Measurements from ENCODE around the gene BPHL.
"Not testable (repeated sequence)": the region's sequence is repeated elsewhere in the genome, so short reads cannot be mapped to it uniquely, and the experiment has no call there.

The BPHL gene

DNA sequence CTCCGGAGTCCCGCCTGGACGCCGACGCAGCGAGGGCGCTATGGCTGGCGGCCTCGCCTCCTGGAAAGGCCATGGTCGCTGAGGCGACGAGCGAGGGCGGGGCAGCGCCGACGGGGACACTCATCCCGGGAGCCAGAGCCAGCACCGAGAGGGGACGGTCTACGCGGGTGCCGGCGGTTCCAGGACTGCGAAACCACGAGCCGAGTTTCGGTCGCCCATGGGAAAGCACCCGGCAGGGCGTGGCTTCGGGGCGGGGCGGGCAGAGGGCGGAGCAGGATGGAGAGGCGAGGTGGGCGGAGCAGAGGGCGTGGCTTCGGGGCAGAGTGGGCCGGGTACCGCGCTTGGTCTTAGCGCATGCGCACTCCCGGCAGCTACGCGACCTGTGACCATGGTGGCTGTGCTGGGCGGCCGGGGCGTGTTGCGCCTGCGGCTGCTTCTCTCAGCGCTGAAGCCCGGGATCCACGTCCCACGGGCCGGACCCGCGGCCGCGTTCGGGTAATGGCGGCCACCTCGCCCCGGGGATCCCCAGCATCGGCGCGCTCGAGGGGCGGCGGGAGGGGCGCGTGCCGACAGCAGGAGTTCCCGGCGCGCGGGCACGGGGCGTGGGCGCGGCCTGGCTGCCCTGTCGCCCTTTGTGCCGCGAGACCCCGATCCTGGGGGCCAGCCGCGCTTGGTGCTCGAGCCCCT, at the start of gene BPHL:
BPHL (plus strand) TSS at position 359 of the 687 bp plus-strand sequence; CDS start at position 389, 30 bp downstream.
- peak; percentile 91 for DNase-seq (ENCODE audit: low spot score)

DNA sequence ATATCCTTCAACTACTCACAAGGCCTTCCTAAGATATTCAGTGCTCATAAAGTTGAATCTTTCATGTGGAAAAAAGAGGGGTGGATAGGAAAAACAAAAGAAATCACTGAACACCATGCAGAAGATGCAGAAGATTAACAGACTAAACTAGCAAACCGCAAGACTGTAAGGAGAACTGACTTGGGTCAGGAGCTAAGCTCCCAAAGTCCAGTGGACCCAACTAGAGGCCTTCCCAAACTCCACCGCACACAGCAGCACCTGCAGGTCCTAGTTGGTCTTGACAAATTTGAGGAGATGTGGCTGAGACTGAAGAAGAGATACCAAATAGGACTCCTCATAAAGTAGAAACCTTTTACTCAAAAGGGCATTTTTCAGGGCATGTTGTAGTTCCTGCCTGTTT, 46.9 kb upstream of the BPHL start:
- no peak for DNase-seq (ENCODE audit: low spot score)

DNA sequence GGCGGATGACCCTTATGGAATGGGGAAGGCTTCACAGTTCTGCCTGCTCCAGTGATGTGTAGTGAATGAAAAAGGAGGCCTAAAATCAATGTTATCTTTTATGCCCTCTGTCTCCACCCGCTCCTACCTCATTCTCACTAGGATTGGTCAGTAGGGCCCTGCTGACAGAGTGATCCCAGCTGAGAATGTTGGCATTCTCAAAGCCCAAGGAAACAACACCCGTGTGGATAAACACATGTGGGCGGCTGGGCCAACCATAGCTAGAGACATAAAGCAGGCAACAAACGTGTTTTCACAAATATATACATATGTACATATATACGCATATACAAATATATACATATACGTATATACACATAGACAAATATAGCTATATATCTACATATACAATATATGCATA, 45.7 kb upstream of the BPHL start:
- no peak for DNase-seq (ENCODE audit: low spot score)

DNA sequence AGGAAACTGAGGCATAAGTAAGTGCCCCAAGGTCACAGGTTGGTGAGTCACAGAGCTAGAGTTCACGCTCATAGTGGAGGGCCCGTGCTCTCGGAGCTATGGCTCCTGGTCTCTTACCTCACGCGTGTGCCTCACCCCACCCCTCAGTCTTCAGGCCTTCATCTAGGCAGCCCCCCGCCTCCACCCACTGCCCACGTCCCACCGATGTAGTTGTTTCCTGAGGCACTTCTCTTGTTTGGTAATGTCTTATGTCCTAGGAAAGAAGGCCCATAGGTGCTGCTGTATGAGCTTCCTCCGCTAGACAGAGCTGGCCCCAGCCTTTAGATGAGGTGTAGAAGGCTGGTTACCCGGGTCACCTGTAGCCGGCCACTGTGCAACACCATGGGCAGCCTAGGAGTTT, 45.1 kb upstream of the BPHL start:
- DNase-seq (ENCODE audit: low spot score): no peak

DNA sequence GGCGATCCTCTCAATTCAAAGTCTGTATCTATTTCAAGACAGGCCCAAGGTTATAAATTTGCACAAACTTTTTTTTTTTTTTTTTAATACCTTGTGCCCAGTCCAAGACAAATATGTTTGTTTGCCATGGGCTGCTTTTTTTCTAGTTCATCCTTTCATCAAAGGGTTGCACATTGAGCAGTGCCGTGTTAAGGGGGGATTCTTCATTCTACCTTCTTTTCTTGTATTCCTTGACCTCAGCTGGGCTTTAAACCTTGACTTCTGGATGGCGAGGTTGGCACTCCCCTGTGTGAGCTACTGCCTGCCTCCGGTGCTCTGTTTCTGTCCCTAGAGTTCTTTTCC, 42.8 kb upstream of the BPHL start:
- DNase-seq (ENCODE audit: low spot score): no peak

DNA sequence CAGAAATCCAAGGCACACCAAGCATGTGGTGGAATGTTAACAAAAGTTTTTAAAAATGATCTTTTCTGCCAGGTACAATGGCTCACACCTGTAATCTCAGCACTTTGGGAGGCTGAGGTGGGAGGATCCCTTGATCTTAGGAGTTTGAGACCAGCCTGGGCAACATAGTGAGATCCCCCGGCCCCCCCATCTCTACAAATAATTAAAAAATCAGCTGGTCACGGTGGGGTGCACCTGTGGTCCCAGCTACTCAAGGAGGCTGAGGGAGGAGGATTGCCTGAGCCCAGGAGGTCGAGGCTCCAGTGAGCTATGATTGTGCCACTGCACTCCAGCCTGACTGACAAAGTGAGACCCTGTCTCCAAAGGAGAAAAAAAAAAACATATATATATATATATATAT, 42.2 kb upstream of the BPHL start:
- no peak for DNase-seq (ENCODE audit: low spot score)

DNA sequence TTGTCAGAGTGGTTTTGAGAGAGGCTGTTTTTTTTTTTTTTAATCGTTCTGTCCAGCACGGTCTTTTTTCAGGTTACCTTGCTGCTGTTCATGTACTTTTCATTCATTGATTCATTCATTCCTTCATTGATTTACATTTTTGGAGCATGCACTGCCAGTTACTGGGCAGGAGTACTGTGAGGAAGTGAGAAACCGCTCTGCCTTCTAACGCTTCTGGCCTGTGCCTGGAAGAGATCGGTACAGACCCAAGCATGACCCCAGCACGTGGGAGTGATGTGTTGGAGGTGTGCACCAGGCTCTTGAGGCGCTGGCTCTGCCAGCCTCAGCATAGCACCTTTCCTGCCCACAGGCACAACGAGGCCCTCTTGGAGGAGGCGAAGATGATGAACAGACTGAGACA, 41.1 kb upstream of the BPHL start:
- no peak for DNase-seq (ENCODE audit: low spot score)

DNA sequence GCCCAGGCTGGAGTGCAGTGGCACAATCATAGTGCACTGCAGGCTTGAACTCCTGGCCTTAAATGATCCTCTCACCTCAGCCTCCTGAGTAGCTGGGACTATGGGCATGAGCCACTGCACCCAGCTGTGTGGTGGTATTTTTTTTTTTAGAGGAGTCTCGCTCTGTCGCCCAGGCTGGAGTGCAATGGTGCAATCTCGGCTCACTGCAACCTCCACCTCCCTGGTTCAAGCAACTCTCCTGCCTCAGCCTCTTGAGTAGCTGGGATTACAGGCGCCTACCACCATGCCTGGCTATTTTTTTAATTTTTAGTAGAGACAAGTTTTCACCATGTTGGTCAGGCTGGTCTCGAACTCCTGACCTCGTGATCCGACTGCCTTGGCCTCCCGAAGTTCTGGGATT, 39.6 kb upstream of the BPHL start:
- not testable (repeated sequence) for DNase-seq (ENCODE audit: low spot score)

DNA sequence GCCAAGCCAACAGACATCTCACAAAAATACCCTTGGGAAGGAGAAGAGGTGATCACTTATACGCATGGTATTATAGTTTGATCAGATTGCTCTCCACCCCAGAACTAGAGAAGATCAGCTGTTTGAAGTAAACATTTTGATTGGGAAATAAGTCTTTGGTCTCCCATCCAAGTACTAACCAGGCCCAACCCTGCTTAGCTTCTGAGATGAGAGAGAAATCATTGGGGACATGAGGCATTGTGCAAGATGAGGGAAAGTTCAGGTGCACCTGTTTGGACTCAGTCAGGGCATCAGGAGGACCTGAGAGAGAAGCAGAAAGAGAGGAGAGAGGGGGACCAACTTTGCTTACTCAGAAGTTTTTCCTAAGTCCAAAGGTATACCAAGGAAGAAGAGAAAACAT, 38.8 kb upstream of the BPHL start:
- peak; percentile 18 for DNase-seq (ENCODE audit: low spot score)

DNA sequence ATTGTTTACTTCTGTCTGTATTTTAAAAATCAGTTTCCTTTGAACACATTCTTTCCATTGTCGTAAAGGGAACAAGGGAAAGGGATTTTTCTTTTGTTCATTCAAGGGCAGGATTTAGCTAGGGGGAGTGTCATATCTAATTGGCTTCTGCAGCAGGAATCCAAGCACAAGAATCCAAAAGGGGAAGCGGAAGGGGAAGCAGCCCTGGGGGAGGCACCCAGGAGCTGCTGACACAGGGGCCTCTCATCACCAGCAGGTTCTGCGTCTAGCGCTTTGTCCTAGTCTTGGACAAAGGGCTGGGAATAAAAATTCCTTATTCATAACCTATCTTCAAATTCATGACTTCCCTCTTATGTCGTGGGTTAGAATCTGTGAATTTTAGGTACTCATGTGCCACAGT, 36.6 kb upstream of the BPHL start:
- no peak for DNase-seq (ENCODE audit: low spot score)

DNA sequence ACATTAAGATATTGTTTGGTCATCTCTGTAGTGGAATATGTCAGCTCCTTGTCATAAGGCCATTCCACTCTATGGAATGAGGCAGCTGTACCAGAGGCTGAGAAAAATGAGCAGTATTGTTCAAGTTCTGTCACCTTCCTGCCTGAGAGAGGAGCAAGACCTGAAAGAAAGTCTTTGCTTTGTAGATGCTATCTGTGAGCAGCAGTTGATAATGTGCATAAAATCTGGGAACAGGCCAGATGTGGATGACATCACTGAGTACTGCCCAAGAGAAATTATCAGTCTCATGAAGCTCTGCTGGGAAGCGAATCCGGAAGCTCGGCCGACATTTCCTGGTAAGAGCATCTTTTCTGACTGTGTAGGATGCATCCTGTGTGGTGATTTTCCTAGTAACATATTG, 33.4 kb upstream of the BPHL start:
- DNase-seq (ENCODE audit: low spot score): no peak

DNA sequence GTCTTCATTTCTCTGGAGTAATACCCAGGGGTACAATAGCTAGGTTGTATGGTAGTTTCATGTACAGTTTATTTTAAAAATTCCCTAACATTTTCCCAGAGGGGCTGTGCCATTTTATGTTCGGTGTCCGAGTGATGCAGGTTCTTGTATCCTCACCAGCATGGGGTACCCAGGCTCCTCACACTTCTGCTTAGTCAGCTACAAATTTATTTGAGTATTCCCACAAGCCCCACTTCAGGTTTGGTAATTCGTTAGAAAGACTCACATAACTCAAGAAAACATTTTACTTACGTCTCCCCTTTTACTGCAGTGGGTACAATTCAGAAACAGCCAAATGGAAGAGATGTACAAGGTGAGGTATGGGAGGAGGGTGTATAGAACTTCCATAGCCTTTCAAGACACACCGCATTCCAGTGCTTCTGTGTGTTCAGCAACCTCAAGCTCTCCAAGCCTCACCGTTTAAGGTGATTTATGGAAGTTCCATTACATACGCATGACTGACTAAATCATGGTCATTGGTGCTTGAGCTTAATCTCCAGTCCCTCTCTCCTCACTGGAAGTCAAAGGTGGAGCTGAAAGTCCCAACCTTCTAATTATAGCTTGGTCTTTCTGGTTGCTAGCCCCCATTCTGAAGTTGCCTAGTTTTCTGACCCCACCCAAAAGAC, 32.1 kb upstream of the BPHL start:
- DNase-seq (ENCODE audit: low spot score): no peak

DNA sequence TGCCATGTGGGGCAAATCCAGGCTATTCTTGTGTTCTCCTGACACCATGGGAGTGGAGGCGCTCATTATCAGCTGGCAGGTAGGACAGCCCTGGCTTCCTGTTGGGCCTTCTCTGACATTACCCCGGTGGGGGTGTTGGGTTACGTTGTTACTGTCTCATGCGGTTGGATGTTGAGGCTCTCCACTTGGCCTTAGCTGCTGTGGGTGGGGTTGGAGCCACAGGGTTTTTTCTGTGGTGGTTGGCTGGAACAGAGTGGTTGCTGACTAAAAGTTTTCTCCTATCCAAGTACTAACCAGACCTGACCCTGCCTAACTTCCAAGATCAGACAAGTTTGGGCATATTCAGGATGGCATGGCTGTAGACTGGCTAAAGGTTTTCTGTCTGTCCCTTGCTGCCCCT, 30.1 kb upstream of the BPHL start:
- DNase-seq (ENCODE audit: low spot score): no peak

DNA sequence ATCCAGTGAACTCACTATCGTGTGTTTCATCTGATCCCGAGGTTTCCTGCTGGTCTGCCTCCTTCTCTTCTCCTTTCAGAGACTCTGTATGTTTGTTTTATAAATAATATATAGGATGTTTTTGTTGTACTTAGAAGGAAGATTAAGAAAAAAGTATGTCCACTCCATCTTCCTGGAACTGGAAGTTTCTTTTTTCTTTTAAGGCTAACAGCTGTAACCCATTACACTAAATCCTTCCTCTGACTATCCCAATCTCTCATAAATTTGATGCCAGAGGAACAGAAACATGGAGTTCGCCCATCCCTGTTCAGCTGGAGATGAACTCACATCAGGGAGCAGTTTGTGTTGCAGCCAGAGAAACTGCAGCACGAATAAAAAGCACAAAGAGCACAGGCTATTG, 29.5 kb upstream of the BPHL start:
- DNase-seq (ENCODE audit: low spot score): no peak

DNA sequence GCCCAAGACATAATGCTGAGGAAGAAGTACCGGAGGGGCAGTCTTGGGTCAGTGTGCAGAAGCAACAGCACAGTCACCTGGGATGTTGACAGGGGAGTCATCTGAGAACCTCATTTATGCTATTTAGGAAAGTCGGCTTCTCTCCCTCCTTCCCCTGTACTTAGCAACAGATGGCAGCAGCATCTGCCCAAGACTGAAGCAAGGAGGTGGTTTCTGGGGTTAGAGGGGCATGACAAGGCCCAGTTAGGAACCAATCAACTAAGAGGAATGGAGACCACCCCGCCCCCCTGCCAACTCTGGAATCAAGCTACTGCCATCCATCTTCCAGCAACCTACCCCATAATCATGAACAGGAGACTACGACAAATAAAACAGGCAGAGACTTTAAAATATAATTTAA, 28.5 kb upstream of the BPHL start:
- no peak for DNase-seq (ENCODE audit: low spot score)

DNA sequence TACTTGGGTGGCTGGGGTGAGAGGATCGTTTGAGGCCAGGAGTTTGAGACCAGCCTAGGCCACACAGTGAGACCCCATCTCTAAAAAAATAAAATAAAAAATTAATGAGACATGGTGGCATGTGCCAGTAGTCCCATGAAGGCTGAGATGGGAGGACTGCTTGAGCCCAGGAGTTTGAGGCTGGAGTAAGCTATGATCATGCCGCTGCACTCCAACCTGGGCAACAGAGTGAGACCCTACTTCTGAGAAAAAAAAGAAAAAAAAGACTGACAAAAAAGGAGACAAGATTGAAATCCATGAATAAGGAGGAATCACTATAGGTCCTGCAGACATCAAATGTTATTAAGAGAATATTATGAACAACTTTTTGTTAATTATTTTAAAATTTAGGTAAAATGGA, 23.7 kb upstream of the BPHL start:
- no peak for DNase-seq (ENCODE audit: low spot score)

DNA sequence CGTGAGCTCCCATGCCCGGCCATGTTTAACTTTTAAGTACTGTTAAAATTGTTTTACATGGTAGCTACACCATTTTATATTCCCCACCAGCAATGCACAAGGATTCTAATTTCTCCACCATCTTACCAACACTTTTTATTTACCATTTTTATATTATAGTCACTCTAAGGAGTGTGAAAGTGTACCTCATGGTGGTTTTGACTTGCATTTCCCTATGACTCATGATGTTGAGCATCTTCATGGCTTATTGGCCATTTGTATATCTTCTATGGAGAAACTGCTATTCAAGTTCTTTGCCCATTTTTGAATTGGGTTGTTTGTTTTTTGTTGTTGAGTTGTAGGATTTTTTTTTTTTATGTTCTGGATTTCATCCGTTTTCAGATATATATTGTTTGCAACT, 15.6 kb upstream of the BPHL start:
- DNase-seq (ENCODE audit: low spot score): no peak

DNA sequence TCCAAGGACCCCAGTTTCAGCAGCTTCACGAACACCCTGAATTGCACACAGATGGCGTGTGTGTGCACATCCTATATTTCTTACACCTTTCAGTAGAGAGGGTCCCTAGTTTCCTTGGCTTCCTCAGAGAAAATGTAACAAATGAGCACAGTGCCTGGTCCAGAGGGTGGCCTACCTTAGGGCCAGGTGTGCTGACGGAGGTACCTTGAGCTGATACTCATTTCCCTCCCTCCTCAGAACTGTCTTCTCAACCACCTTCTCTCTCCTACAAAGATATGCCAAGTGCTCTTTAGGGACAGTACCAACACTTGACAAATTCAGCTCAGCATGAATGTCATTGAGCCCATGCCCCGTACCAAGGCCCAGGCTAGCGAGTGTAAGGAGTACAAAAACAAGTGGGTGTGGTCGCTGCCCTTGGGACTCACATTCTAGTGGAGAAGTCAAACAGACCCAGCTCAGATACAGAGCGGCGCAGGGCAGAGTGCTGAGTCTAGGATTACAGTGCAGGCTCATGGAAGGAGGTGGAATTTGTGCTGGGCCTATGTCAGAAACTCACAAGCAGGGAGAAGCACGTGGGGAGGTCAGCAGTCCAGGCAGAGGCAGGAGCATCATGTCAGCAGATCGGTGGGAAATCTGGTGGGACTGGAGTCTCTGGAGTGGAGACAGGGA, 9.6 kb upstream of the BPHL start:
- DNase-seq (ENCODE audit: low spot score): no peak

DNA sequence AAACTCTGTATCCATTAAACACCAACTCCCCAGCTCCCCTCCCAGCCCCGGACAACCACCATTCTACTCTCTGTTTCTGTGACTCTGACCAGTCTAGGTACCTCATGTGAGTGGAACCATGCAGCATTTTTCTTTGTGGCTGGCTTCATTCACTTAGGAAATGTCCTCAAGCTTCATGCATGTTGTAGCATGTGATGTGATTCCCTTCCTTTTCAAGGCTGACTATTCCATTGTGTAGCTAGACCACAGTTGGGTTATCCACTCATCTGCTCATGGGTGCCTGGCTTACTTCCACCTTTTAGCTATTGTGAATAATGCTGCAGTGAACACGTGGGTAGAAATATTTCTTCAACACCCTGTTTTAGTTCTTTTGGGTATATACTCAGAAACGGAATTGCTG, 8.8 kb upstream of the BPHL start:
- DNase-seq (ENCODE audit: low spot score): no peak

DNA sequence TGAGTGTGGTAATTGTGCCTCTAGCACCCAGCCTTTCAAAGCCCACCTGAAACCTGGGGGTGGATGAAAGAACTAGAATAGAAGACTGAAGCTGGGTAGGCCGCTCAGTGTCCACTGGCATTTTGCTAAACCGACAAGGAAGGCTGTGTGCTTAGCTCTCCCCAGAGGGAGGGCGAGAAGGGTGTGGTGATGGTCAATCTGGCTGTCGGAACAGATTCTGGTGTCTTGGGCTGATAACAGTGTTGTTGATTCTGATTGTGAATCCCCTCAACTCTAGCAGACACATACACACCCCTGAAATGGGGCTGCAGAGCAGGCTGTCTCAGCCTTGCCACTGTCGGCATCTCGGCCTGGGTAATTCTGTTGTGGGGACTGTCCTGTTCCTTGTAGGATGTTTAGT, 4.1 kb upstream of the BPHL start:
- no peak for DNase-seq (ENCODE audit: low spot score)

DNA sequence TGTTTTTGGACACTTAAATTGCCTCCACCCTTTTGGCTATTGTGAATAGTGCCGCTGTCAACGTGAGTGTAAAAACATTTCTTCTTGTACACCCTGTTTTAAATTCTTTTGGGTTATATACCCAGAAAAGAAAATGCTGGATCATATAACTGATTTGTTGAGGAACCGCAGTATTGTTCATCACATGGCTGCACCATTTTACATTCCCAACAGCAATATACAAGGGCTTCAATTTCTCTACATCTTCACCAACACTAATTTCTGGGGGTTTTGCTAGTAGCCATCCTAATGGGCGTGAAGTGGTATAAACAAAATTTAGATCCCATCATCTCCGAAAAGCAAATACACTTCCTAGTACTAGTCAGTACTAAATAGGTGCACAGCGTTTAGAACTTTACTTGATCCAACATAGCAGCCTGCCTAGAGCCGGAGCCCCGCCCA, 579 bp upstream of the BPHL start:
- DNase-seq (ENCODE audit: low spot score): no peak

DNA sequence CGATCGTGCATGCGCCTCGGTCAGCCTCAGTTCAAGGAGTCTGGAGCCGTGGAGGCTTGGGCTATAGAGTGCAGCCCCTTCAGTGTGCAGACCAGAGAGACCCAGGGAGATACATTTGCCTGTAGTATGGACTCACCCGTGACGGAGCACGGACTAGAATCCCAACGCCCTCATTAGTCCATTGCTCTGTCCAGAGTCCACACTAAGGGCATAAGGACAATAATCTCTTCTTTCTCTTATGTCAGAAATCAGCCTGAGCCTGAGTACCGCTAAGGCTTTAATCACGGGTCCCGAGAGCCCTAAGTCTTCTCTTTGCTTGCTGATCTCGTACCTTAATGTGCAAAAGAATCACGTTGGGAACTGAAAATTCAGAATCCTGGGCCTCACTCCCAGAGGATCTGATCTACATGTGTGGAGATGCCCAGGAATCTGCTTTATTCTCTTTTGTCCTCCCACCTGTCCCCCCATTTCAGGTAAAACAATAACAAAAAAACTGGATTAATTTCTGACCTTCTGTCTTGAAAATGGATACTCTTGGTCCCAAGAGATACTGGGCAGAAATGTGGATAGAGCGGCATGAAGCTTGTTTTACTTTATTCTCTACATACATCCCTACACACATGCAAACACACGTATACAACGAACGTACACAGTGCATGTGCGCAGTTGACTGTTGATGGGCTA, 671 bp downstream of the BPHL start:
- peak; percentile 43 for DNase-seq (ENCODE audit: low spot score)

DNA sequence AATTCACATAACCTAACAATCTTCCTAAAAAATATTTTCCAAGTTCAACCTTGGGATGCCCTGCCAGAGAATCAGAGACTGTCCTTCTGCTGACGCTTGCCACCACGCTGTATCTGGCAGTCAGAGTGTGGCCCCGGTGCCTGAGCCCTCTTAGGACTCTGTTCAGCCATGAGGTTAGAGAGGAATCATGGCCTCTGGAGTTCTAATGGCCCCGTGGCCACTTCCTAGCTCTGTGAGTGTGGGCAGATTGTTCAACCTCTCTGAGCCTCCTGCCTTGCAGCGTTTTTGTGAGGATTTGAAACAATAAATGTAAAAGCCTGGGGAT, 2.2 kb downstream of the BPHL start:
- DNase-seq (ENCODE audit: low spot score): no peak

All from NAMALWA (cell line).